Cardiac fibroblast (primary cell): ENCODE measurements around the gene DPF3.
A peak's percentile ranks its signal among the peaks of the same experiment; 100 is the strongest.

Experiments used
- DNase-seq, 2 donors: peaks; one replicate each; pipeline versions ENCODE4 v3.0.0 to v3.0.0-alpha.2; 2010; ENCODE audit warnings: low read depth in 2 of 2
- H3K4me3 ChIP-seq, 2 donors: replicated peaks in 1 of 2; 1 replicate in 1 of 2; 2 replicates in 1 of 2; pipeline ENCODE4 v1.5.1; 2011; ENCODE audit warnings: low read depth in 2 of 2, low read length in 2 of 2, mild to moderate bottlenecking in 2 of 2, moderate library complexity in 1 of 2
- TF ChIP-seq, protein P1 (sequence below): IDR thresholded peaks from one replicate; pipeline ENCODE4 v1.5.1; 2011; ENCODE audit warnings: low read depth, mild to moderate bottlenecking, low read length, inconsistent platforms

DPF3 gene

DNA sequence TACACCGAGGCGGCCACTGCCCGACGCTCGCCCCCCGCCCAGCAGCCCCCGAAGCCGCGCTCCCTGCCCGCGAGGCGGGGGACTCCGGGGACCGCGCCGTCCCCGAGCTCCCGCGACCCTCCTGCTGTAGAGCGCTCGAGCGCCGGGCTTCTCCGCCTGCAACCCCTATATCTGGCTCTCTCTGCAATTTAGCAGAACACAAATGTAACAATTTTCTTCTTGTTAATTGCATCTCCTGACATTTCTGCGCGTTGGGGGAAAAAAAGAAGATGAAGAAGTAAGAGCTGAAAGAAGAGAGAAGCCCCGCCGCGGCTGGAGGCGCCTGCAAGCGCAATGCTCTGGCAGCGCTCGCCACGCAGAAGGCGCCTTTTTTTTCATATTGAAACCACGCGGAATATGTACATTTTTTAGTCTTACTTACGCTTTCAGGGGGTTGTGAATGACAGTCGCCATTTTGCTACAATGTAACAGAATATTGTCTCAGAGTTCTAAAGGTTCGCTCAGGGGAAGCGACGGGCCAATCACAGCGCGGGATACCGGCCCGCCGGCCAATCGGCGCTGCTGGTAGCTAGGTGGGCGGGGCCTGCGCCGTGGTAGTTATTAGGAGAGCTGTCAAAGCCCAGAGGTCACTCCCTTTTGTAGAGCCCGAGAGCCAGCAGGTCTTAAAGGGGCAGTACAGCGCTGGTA lies at the start of gene DPF3:
Gene DPF3, minus strand, starts transcription at position 466 of the 687 bp plus-strand sequence. Its CDS starts 13 bp downstream, at position 453.
- peak; percentile 96 for DNase-seq
- H3K4me3 ChIP-seq = peak within 1 kb of the TSS; percentile 62 to 70
- TF ChIP-seq, protein P1, sequence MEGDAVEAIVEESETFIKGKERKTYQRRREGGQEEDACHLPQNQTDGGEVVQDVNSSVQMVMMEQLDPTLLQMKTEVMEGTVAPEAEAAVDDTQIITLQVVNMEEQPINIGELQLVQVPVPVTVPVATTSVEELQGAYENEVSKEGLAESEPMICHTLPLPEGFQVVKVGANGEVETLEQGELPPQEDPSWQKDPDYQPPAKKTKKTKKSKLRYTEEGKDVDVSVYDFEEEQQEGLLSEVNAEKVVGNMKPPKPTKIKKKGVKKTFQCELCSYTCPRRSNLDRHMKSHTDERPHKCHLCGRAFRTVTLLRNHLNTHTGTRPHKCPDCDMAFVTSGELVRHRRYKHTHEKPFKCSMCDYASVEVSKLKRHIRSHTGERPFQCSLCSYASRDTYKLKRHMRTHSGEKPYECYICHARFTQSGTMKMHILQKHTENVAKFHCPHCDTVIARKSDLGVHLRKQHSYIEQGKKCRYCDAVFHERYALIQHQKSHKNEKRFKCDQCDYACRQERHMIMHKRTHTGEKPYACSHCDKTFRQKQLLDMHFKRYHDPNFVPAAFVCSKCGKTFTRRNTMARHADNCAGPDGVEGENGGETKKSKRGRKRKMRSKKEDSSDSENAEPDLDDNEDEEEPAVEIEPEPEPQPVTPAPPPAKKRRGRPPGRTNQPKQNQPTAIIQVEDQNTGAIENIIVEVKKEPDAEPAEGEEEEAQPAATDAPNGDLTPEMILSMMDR = no peak

DNA sequence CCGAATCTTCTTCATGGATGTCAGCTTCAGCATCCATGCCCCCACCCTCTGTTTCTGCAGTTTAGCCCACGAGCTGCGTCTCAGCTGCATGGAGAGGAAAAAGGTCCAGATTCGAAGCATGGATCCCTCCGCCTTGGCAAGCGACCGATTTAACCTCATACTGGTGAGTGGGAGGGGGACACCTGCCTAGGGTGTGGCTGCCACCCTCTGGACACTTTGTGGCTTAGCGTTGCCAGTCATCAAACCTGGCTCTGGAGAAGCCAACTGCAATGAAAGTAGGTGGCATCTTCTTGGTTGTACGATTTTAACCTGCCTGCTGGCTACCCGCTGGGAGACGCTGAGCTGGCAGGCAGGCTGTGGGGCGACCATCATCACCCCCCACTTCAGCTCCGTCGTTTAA lies 49.0 kb upstream of the DPF3 start:
- no peak overlapping the region for H3K4me3 ChIP-seq

DNA sequence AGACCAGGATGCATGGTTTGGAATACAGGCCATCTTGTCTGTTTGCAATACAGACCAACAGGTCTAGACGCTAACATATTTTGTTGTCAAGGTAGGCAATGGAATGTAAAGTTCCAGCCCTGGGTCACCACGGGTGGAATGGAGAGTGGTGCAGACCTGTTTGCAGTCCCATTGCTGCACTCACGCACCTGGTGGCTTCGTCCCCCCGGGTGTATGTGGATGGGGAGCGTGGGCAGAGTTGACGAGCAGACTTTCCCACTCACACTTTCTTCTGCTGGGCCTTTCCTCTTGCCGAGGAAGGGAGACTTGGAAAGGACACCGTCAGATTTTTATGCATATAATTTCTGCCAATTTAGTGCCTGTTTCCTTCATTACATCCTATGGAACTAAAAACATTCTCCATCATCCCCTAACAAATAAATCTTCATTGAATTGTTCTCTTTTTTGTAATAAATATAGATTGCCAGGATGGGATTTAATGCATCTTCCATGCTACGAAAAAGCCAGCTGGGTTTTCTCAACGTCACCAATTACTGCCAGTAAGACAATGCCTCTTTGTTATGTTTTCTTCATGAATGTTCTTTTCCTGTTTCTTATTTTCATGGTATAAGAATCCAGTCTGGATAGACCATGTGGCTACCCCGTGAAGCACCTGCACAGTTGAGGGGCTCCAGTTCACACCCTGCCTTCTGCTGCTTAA lies 47.5 kb upstream of the DPF3 start:
- DNase-seq = peak in 1 of 2 donors; percentile 37
- H3K4me3 ChIP-seq = no peak overlapping the region
- TF ChIP-seq, protein P1 = no peak

More for the DNA sequence above, 49.0 kb upstream of the DPF3 start:
- TF ChIP-seq, protein P1 = no peak
- no peak for DNase-seq

DNA sequence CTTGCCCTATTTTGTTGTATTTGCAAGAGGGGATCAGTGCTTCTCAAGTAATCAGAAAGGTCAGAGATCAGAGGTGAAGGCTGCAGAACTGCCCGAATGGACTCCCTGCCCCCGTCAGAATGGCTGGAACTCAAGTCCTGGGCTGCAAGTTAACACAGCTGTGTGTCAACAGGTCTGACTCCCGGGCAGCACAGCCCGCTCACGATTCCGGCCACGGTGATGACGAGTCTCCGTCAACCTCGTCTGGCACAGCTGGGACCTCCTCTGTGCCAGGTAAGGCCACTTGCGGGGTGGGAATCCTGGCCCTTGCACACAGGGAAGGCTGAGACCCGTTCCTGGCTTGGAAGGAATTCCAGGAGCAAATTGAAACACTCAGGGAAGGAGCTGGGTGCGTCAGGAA lies 45.7 kb upstream of the DPF3 start:
- DNase-seq = no peak
- no peak overlapping the region for H3K4me3 ChIP-seq
- TF ChIP-seq, protein P1 = no peak

DNA sequence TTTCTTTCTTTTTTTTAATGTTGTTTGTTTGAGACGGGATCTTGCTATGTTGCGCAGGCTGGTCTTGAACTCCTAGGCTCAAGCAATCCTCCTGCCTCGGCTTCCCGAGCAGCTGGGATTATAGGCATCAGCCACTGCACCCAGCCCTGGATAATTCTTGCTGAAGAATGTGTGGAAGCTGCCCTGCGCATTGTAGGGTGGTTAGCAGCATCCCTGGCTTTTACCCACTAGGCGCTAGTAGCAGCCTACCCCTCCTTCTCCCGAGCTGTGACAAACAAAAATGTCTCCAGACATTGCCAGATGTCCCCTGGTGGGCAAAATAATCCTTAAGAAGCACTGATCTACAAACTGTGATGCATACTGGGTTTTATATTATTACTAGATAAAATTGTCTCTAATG lies 39.0 kb upstream of the DPF3 start:
- no peak for DNase-seq
- TF ChIP-seq, protein P1 = no peak

DNA sequence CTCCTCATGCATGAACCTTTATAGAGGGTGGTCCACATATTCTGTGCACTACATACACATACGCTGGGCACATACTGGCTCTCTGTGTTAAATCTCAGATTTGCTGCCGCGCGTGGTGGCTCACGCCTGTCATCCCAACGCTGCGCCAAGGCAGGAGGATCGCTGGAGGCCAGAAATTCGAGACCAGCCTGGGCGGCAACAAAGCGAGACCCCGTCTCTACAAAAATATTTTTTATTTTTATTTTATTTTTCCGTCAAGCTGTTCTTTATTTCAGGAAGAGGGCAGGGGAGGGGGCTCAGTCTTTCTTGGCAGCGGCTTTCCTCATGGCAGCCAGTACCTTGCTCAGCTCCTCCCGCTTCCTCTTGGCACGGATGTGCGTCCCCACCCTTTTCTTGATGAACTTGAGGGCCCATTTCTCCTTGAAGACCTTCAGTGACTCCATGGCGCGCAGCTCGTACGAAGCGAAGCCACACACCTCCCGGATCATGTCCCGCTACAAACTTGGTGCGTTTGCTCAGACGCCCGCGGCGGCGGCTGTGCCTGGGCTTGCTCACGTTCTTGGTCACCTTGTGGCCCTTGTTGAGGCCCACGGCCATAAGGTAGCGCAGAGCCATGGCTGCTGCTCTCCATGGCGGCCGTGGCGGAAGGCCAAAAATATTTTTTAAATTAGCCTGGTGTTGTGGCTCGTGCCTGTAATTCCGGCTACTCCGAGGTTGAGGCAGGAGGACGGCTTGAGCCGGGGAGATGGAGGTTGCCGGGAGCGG lies 35.6 kb upstream of the DPF3 start:
- DNase-seq = no peak
- H3K4me3 ChIP-seq = no peak overlapping the region
- TF ChIP-seq, protein P1 = no peak

More for the DNA sequence above, 39.0 kb upstream of the DPF3 start:
- H3K4me3 ChIP-seq = no peak overlapping the region
